Caki2 (cell line): ENCODE data around the gene HOMER1. TPM values are rescaled to one million over a fixed set of nuclear protein-coding genes. Genes with fewer than 3 reads are reported as not detected.
"Not testable (repeated sequence)": the region's sequence is repeated elsewhere in the genome, so short reads cannot be mapped to it uniquely, and the experiment has no call there.

Experiments
- DNase-seq: peaks from one replicate; pipeline ENCODE4 v3.0.0-alpha.2; 2015; ENCODE audit warnings: low read depth
- in situ Hi-C: cut with HindIII; loops from 2 replicates; pipeline ENCODE4 v1.10.0; 2016; ENCODE audit warnings: low sequenced_read_pairs, low pct_unique_long_range_greater_than_20kb, mixed read lengths
- total RNA-seq: library from RNA; depleted of rRNA; stranded (reverse); fragments of >200 nt; shearing (Covaris generic); gene quantifications from 2 replicates; pipeline ENCODE4 v1.2.3, GENCODE V29; 2014; ENCODE audit warnings: low replicate concordance; rRNA removed

Gene HOMER1
- total RNA-seq, 1 experiment from 2014 or later: 8.5 TPM

GRCh38 chr5:79392776-79393175 is 121.2 kb downstream of the HOMER1 start:
- in situ Hi-C loops: no loop called here
- no peak for DNase-seq

- in situ Hi-C loops: no loop called here
- DNase-seq: no peak
These were observed 127.3 kb downstream of the HOMER1 start for GRCh38 chr5:79386679-79387078.

GRCh38 chr5:79385126-79385525 is 128.8 kb downstream of the HOMER1 start:
- in situ Hi-C loops: not testable (repeated sequence)

GRCh38 chr5:79378510-79379186 is 135.3 kb downstream of the HOMER1 start:
- in situ Hi-C loops: no loop called here
- no peak for DNase-seq

More at GRCh38 chr5:79385126-79385525, 128.8 kb downstream of the HOMER1 start:
- DNase-seq: not testable (repeated sequence)

- in situ Hi-C loops: no loop called here
- DNase-seq: no peak
These were observed 156.5 kb downstream of the HOMER1 start for GRCh38 chr5:79357398-79357797.

- no peak for DNase-seq
- in situ Hi-C loops: no loop called here
These were observed 164.1 kb downstream of the HOMER1 start for GRCh38 chr5:79349881-79350280.

GRCh38 chr5:79349047-79349446 is 164.9 kb downstream of the HOMER1 start:
- in situ Hi-C loops: no loop called here
- no peak for DNase-seq

GRCh38 chr5:79346420-79346824 is 167.5 kb downstream of the HOMER1 start:
- peak; percentile 31 for DNase-seq
- in situ Hi-C loops: no loop called here

GRCh38 chr5:79333852-79334557 is 179.9 kb downstream of the HOMER1 start:
- in situ Hi-C loops: no loop called here
- no peak for DNase-seq

GRCh38 chr5:79330071-79330470 is 183.9 kb downstream of the HOMER1 start:
- in situ Hi-C loops: no loop called here
- no peak for DNase-seq

GRCh38 chr5:79329453-79329852 is 184.5 kb downstream of the HOMER1 start:
- DNase-seq: no peak
- in situ Hi-C loops: no loop called here

Other genes starting within 250 kb of the HOMER1 start
- gene TENT2, start 98.3 kb upstream of the HOMER1 start, total RNA-seq: 9.7 and 10.0 TPM in 2 replicates
- gene CMYA5, start 175.7 kb upstream of the HOMER1 start, total RNA-seq: 0.03 TPM in 1 of 2 replicates, not detected in the other